C1 segment of cervical spinal cord (tissue), 14 donors: Measurements from ENCODE around the gene IFNA16.
"Not testable (repeated sequence)": the region's sequence is repeated elsewhere in the genome, so short reads cannot be mapped to it uniquely, and the experiment has no call there.

Source experiments
- DNase-seq, 14 donors: peaks; one replicate each; lab custom pipeline; 2025; lab: John Stamatoyannopoulos, UW

IFNA16 gene

GRCh38 chr9:21202105-21202504, 15.0 kb downstream of the IFNA16 start, which contains the start of gene IFNA7:
Gene IFNA7 (minus strand): TSS chr9:21202205. CDS start chr9:21202165, 40 bp downstream.
- DNase-seq: not testable (repeated sequence)

DNA sequence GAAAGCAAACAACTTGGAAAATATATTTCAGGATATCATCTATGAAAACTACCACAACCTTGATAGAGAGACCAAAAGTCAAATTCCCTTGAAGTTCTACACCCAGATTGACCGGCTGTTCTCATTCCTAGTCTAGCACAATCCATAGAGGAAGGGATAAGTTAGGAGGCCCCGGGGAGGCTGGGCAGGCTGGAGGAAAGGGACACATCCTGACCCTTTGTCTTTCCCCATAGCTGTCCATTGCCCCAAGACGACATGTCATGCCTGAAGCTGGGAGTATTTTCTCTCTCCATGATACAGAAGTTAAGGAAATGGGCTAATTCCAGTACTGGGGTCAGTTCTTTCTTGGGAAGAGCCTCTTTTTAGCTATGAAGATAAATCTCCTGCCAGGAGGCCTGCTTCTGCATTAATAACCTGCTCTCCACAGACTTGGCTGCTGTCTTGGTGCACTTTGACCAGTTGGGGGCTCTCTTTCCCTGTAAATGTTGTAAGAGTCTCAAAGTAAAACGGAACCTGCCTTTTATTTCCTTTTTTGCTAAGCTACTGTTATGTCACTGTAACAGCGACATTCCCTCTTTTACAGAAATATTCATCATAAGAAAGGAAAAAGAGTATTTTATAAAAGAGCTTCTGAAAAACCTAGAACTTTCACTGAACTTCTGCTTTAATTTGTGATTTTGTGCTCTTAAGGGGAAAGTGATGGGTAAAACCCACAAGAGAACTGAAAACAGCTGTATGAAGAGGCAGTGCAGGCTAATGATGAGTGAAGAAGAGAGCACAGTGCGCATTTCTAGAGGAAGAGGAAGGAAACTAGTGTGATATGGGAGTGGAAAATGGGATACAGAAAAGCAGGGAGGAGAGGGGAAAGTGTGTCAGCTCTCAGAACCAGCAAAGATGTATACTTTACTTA, 22.0 kb downstream of the IFNA16 start:
- peak in 1 of 14 donors; percentile 12 for DNase-seq

DNA sequence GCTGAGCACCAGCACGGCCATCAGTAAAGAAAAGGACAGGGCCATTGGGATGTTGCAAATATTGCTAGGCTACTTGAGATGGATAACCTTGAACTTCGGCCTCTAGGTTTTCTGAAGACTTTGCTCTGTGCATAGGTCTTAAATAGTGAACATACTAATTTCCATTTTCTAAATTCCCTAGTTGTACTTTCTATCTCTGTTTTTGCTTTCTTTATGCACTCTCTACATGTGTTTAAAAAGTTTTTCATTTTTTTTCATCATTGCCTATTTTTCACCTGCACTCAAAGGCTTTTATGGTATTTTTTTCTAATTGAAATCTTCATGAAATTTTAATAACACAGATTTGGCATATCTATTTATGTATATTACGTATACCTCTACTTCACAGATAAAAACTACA, 29.6 kb downstream of the IFNA16 start, which contains the start of gene IFNA4:
IFNA4 (minus strand) TSS at position 101 of the 400 bp plus-strand sequence; CDS start at position 45, 56 bp downstream.
- DNase-seq: not testable (repeated sequence)

GRCh38 chr9:21182810-21183736, 34.0 kb downstream of the IFNA16 start:
- DNase-seq: not testable (repeated sequence)

GRCh38 chr9:21174671-21175070, 42.4 kb downstream of the IFNA16 start:
- no peak for DNase-seq

GRCh38 chr9:21172156-21172555, 45.0 kb downstream of the IFNA16 start:
- DNase-seq: no peak

DNA sequence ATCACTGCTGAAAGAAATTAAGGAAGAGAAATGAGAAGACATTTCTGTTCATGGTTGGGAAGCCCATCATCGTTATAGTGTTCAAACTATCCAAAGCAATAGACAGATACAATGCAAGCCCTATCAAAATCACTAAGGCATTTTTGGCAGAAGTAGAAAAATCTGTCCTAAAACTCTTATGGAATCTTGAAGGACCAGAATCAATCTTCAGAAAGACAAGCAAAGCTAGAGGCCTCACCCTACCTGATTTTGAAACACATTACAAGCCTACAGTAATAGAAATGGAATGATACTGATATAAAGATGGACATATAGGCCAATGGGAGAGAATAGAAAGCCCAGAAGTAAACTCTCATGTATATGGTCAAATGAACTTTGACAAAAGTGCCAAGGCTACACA, 45.8 kb downstream of the IFNA16 start:
- no peak for DNase-seq

- not testable (repeated sequence) for DNase-seq
These were observed 50.6 kb downstream of the IFNA16 start, which contains the start of gene IFNA21 for GRCh38 chr9:21166560-21166959. Gene IFNA21 (minus strand): TSS chr9:21166660. CDS start chr9:21166612, 48 bp downstream.
